SU-DHL-6 (cell line): ENCODE measurements around the gene CAPRIN2.
A peak's percentile ranks its signal among the peaks of the same experiment; 100 is the strongest.

ENCODE experiments used
- H2AFZ ChIP-seq: fragments of 200-600 bp; sonication (generic); 2 replicates; pipeline ENCODE4 v1.6.1; 2014; ENCODE audit warnings: low read depth, mild to moderate bottlenecking, moderate library complexity, mixed read lengths, antibody characterized with exemption, low read length; ENCODE audit not compliant: severe bottlenecking
- H3F3A ChIP-seq: fragments of 200-600 bp; shearing (Covaris generic); 2 replicates; pipeline ENCODE4 v1.6.0; 2016; ENCODE audit warnings: antibody characterized with exemption, mild to moderate bottlenecking; ENCODE audit not compliant: insufficient read depth
- H3K27ac ChIP-seq: fragments of 200-600 bp; sonication (generic); 2 replicates; pipeline ENCODE4 v1.5.1; 2016; ENCODE audit warnings: low read depth, mild to moderate bottlenecking, low read length, moderate library complexity, mixed read lengths
- H3K27me3 ChIP-seq: fragments of 200-600 bp; sonication (generic), shearing (Covaris generic); 2 replicates; pipeline ENCODE4 v1.6.0; 2014; ENCODE audit warnings: mild to moderate bottlenecking, low read length
- H3K36me3 ChIP-seq: fragments of 200-600 bp; sonication (generic); 2 replicates; pipeline ENCODE4 v1.6.1; 2014; ENCODE audit warnings: mild to moderate bottlenecking, low read length, mixed read lengths
- H3K4me2 ChIP-seq: fragments of 300-600, 200-600 bp; shearing (Covaris generic), sonication (generic); 2 replicates; pipeline ENCODE4 v1.6.0; 2014; ENCODE audit warnings: low read length, low read depth, mild to moderate bottlenecking; ENCODE audit not compliant: poor library complexity, severe bottlenecking
- H3K4me3 ChIP-seq: fragments of 200-600 bp; sonication (generic); 2 replicates; pipeline ENCODE4 v1.5.1; 2014; ENCODE audit warnings: antibody characterized with exemption, low read length, mild to moderate bottlenecking, mixed read lengths; ENCODE audit not compliant: insufficient read depth, poor library complexity, severe bottlenecking
- H3K79me2 ChIP-seq: fragments of 200-600 bp; sonication (generic); 2 replicates; pipeline ENCODE4 v1.6.1; 2014; ENCODE audit warnings: mild to moderate bottlenecking, low read length, moderate library complexity; ENCODE audit not compliant: insufficient read depth
- H3K9ac ChIP-seq: fragments of 200-600 bp; sonication (generic); 2 replicates; pipeline ENCODE4 v1.7.0; 2014; ENCODE audit warnings: mild to moderate bottlenecking, low read length
- H3K9me2 ChIP-seq: fragments of 200-600 bp; sonication (generic); replicated peaks from 2 replicates; pipeline ENCODE4 v1.6.1; 2014; ENCODE audit warnings: low read length; ENCODE audit not compliant: insufficient read depth
- H3K9me3 ChIP-seq: fragments of 200-600 bp; sonication (generic); 2 replicates; pipeline ENCODE4 v1.6.1; 2014; ENCODE audit warnings: low read length, mixed read lengths; ENCODE audit not compliant: insufficient read depth
- H4K20me1 ChIP-seq: fragments of 200-600 bp; sonication (generic); 2 replicates; pipeline ENCODE4 v1.6.1; 2014; ENCODE audit warnings: low read depth, mild to moderate bottlenecking, antibody characterized with exemption, low read length, moderate library complexity, mixed read lengths
- EZH2phosphoT487 ChIP-seq: fragments of 200-600 bp; sonication (generic), shearing (Covaris generic); conservative IDR thresholded peaks from 2 replicates; pipeline ENCODE4 v1.6.1; 2018; ENCODE audit warnings: mild to moderate bottlenecking, antibody characterized with exemption, low read length, moderate library complexity, mixed read lengths
- TF ChIP-seq, protein P1 (sequence below): fragments of 200-600 bp; sonication (generic); IDR thresholded peaks from one replicate; pipeline ENCODE4 v1.5.1; 2017; ENCODE audit warnings: antibody characterized with exemption, mild to moderate bottlenecking, low read length, moderate library complexity; ENCODE audit not compliant: insufficient read depth, poor library complexity, severe bottlenecking

Gene CAPRIN2

GRCh38 chr12:30754383-30754749 is 385 bp downstream of the CAPRIN2 start:
- H2AFZ ChIP-seq = peak overlapping the region; percentile 46

GRCh38 chr12:30753751-30754382 is 884 bp downstream of the CAPRIN2 start:
- Histone ChIP-seq H3F3A (peaks cover 7% of the 10 kb centered on the region; the same call in 1 of the 2 replicates), H3K9me2 (no peaks in the 10 kb centered on the region), H3K27me3 (no peaks in the 10 kb centered on the region), H3K36me3 (no peaks in the 10 kb centered on the region), H4K20me1 (no peaks in the 10 kb centered on the region), H3K79me2 (no peaks in the 10 kb centered on the region), H2AFZ (peak overlapping the region; percentile 46), H3K9ac (peak overlapping the region; percentile 63), H3K4me3 (peak overlapping the region; percentile 62), H3K27ac (no peak overlapping the region), H3K4me2 (peak overlapping the region; percentile 80), H3K9me3 (no peaks in the 10 kb centered on the region)
- TF ChIP-seq, protein P1, sequence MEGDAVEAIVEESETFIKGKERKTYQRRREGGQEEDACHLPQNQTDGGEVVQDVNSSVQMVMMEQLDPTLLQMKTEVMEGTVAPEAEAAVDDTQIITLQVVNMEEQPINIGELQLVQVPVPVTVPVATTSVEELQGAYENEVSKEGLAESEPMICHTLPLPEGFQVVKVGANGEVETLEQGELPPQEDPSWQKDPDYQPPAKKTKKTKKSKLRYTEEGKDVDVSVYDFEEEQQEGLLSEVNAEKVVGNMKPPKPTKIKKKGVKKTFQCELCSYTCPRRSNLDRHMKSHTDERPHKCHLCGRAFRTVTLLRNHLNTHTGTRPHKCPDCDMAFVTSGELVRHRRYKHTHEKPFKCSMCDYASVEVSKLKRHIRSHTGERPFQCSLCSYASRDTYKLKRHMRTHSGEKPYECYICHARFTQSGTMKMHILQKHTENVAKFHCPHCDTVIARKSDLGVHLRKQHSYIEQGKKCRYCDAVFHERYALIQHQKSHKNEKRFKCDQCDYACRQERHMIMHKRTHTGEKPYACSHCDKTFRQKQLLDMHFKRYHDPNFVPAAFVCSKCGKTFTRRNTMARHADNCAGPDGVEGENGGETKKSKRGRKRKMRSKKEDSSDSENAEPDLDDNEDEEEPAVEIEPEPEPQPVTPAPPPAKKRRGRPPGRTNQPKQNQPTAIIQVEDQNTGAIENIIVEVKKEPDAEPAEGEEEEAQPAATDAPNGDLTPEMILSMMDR = no peak
- no peak for TF ChIP-seq EZH2phosphoT487

More at GRCh38 chr12:30754383-30754749, 385 bp downstream of the CAPRIN2 start:
- H3K27ac ChIP-seq = no peak overlapping the region; the same call in 1 of the 2 replicates
- H3K27me3 ChIP-seq = no peaks in the 10 kb centered on the region
- H3K9me2 ChIP-seq = no peaks in the 10 kb centered on the region
- TF ChIP-seq EZH2phosphoT487 = no peak
- TF ChIP-seq, protein P1 = no peak
- peak overlapping the region; percentile 80 for H3K4me2 ChIP-seq
- H3K79me2 ChIP-seq = no peaks in the 10 kb centered on the region
- no peaks in the 10 kb centered on the region for H3K36me3 ChIP-seq
- peaks cover 7% of the 10 kb centered on the region; the same call in 1 of the 2 replicates for H3F3A ChIP-seq
- H3K9me3 ChIP-seq = no peaks in the 10 kb centered on the region
- H3K4me3 ChIP-seq = peak overlapping the region; percentile 62
- H3K9ac ChIP-seq = peak overlapping the region; percentile 63
- no peaks in the 10 kb centered on the region for H4K20me1 ChIP-seq

DNA sequence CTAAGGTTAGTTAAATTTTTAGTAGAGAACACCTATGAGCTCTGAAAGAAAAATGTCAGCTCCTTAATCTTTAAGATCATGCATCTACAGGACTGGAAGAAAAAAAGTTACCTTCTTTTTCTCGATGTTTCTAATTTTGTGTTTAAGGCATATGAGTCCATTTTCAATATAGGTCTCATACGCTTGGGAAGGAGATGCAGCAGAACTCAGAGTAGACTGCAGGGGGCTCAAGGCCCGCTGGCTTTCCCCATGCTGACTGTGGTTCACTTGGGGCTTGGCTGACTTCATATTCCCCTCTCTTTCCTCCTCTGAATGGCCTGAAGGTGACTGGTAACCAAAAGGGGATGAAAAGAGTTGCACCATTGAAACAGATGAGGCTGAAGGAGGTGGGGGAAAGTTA is 1.5 kb downstream of the CAPRIN2 start:
- Histone ChIP-seq H3K27me3 (no peaks in the 10 kb centered on the region), H3K27ac (no peak overlapping the region)
- no peak for TF ChIP-seq EZH2phosphoT487
- TF ChIP-seq, protein P1 = peak; percentile 10

More for the DNA sequence above, 1.5 kb downstream of the CAPRIN2 start:
- no peaks in the 10 kb centered on the region for H3K36me3 ChIP-seq
- no peak overlapping the region for H2AFZ ChIP-seq
- no peaks in the 10 kb centered on the region for H3K9me2 ChIP-seq
- H3F3A ChIP-seq = peaks cover 7% of the 10 kb centered on the region; the same call in 1 of the 2 replicates
- H3K9me3 ChIP-seq = no peaks in the 10 kb centered on the region
- H3K4me3 ChIP-seq = no peak overlapping the region
- H3K9ac ChIP-seq = no peak overlapping the region
- H3K79me2 ChIP-seq = no peaks in the 10 kb centered on the region
- H3K4me2 ChIP-seq = peak overlapping the region; percentile 80
- H4K20me1 ChIP-seq = no peaks in the 10 kb centered on the region
